Activated CD4-positive, alpha-beta T cell treated with anti-CD3 and anti-CD28 coated beads, Interleukin-2, amount 10 ng/mL, durations not matched to agents 7 days and 5 days (primary cell): ENCODE measurements around the gene SLC2A6. TPM values are rescaled to one million over a fixed set of nuclear protein-coding genes. Genes with fewer than 3 reads are reported as not detected.

ENCODE experiments used
- CTCF ChIA-PET: fragments of 350-600 bp; sonication (Branson Sonifier 250); formaldehyde crosslinking; loops from one replicate; lab custom pipeline; 2021; ENCODE audit warnings: antibody characterized with exemption; lab: Charles Lee
- POLR2A ChIA-PET: fragments of 350-600 bp; sonication (Branson Sonifier 250); formaldehyde crosslinking; loops from one replicate; lab custom pipeline; 2021; ENCODE audit warnings: antibody characterized with exemption; lab: Charles Lee
- DNase-seq: peaks from one replicate; pipeline ENCODE4 v3.0.0-alpha.2; 2020
- H3K27ac Mint-ChIP-seq: one replicate; pipeline ENCODE4 v1.8.0; 2021; ENCODE audit warnings: mild to moderate bottlenecking, moderate library complexity, mixed read lengths
- H3K27me3 Mint-ChIP-seq: one replicate; pipeline ENCODE4 v1.8.0; 2021; ENCODE audit warnings: mixed read lengths
- H3K36me3 Mint-ChIP-seq: one replicate; pipeline ENCODE4 v1.8.0; 2021; ENCODE audit warnings: low read depth, mixed read lengths
- H3K4me1 Mint-ChIP-seq: one replicate; pipeline ENCODE4 v1.8.0; 2021; ENCODE audit warnings: mixed read lengths
- H3K4me3 Mint-ChIP-seq: one replicate; pipeline ENCODE4 v1.8.0; 2021; ENCODE audit warnings: mild to moderate bottlenecking, moderate library complexity, mixed read lengths
- H3K9me3 Mint-ChIP-seq: one replicate; pipeline ENCODE4 v1.8.0; 2021; ENCODE audit warnings: mixed read lengths
- total RNA-seq, 2 experiments: library from RNA; stranded (reverse); gene quantifications; one replicate each; pipeline ENCODE4 v1.2.3, GENCODE V29; 2021

SLC2A6 gene
- total RNA-seq, 2 experiments from 2014 or later: 1.6 to 2.0 TPM

GRCh38 chr9:133421615-133422542 lies 57.0 kb downstream of the SLC2A6 start, which contains the start of gene ADAMTS13:
TSS of gene ADAMTS13 (plus strand) at chr9:133422367. CDS start at chr9:133422444, 77 bp downstream.
- DNase-seq: no peak
- H3K27me3 Mint-ChIP-seq: peaks cover 3% of the 10 kb centered on the region
- ChIA-PET POLR2A (no interaction called here), CTCF (no interaction called here)
- peaks cover under 1% of the 10 kb centered on the region for H3K36me3 Mint-ChIP-seq
- H3K9me3 Mint-ChIP-seq: no peaks in the 10 kb centered on the region
- no peak within 1 kb of the TSS for H3K27ac Mint-ChIP-seq
- peaks cover 27% of the 10 kb centered on the region for H3K4me1 Mint-ChIP-seq
- H3K4me3 Mint-ChIP-seq: no peak within 1 kb of the TSS

Other genes with a start within 250 kb of the SLC2A6 start
- gene ABO, start 203.9 kb downstream of the SLC2A6 start, total RNA-seq: under 1 TPM; 0.27 to 0.56 TPM
- 10 to 100 TPM; 14.2 to 17.3 TPM for gene SURF6, start 142.9 kb downstream of the SLC2A6 start, total RNA-seq
- gene MED22, start 131.0 kb downstream of the SLC2A6 start, total RNA-seq: 10 to 100 TPM; 25.6 to 27.2 TPM
- 1,000 to 10,000 TPM; 1,880 to 1,928 TPM for gene RPL7A, start 130.9 kb downstream of the SLC2A6 start, total RNA-seq
- 10 to 100 TPM; 39.4 to 48.9 TPM for gene SURF1, start 122.6 kb downstream of the SLC2A6 start, total RNA-seq
- 10 to 100 TPM; 14.8 to 16.0 TPM for gene SURF2, start 122.5 kb downstream of the SLC2A6 start, total RNA-seq
- gene SURF4, start 103.0 kb downstream of the SLC2A6 start, total RNA-seq: 100 to 1,000 TPM; 147 to 164 TPM
- gene STKLD1, start 102.7 kb downstream of the SLC2A6 start, total RNA-seq: 1 to 10 TPM in 1 of 2 experiments, under 1 TPM in 1; 0.65 to 2.0 TPM
- 10 to 100 TPM; 21.2 to 24.1 TPM for gene REXO4, start 61.1 kb downstream of the SLC2A6 start, total RNA-seq
- gene ADAMTS13, start 56.7 kb downstream of the SLC2A6 start, total RNA-seq: 1 to 10 TPM; 2.3 to 3.0 TPM
- 1 to 10 TPM in 1 of 2 experiments, under 1 TPM in 1; 0.75 to 1.3 TPM for gene CACFD1, start 19.1 kb downstream of the SLC2A6 start, total RNA-seq
- gene MYMK, start 45.9 kb upstream of the SLC2A6 start, total RNA-seq: not detected
- gene ADAMTSL2, start 55.6 kb upstream of the SLC2A6 start, total RNA-seq: not detected
- not detected for gene FAM163B, start 130.3 kb upstream of the SLC2A6 start, total RNA-seq
- not detected for gene DBH, start 157.3 kb upstream of the SLC2A6 start, total RNA-seq